Measurements from ENCODE around the gene GDF15. TPM values are rescaled to one million over a fixed set of nuclear protein-coding genes. Genes with fewer than 3 reads are reported as not detected.

GDF15 gene
- total RNA-seq, 2 experiments from 2014 or later = not detected

- Mint-ChIP-seq H3K9me3 (ENCODE audit: insufficient read depth) (no peaks in the 10 kb centered on the region), H3K4me3 (peak overlapping the region; percentile 67), H3K27ac (peak overlapping the region; percentile 88), H3K36me3 (ENCODE audit: low read depth) (peaks cover 15% of the 10 kb centered on the region), H3K27me3 (ENCODE audit: low read depth) (no peaks in the 10 kb centered on the region), H3K4me1 (ENCODE audit: low read depth) (peaks cover 68% of the 10 kb centered on the region)
- CTCF ChIA-PET = interaction anchor here (1.5 to 2.2 kb wide), 2 partner anchors 9 to 40 kb away, joined by 3 to 10 read pairs; partner anchors contain the start of gene SSBP4
- ATAC-seq = peak; percentile 82
- POLR2A ChIA-PET = interaction anchor here (0.9 to 1.5 kb wide), 3 partner anchors 9 to 12 kb away, joined by 4 to 5 read pairs (median 5); no protein-coding TSS in a partner anchor
- peak; percentile 91 for DNase-seq
These were observed 43.1 kb downstream of the GDF15 start for GRCh38 chr19:18428787-18429674.

GRCh38 chr19:18429717-18430416 lies 43.9 kb downstream of the GDF15 start:
- DNase-seq = peak; percentile 65
- H3K27ac Mint-ChIP-seq = peak overlapping the region; percentile 88
- H3K36me3 Mint-ChIP-seq (ENCODE audit: low read depth) = peaks cover 23% of the 10 kb centered on the region
- H3K4me1 Mint-ChIP-seq (ENCODE audit: low read depth) = peaks cover 68% of the 10 kb centered on the region
- CTCF ChIA-PET = interaction anchor here (1.5 to 2.2 kb wide), 2 partner anchors 10 to 40 kb away, joined by 3 to 10 read pairs; partner anchors contain the start of gene SSBP4
- H3K9me3 Mint-ChIP-seq (ENCODE audit: insufficient read depth) = no peaks in the 10 kb centered on the region
- ATAC-seq = peak; percentile 16
- H3K27me3 Mint-ChIP-seq (ENCODE audit: low read depth) = no peaks in the 10 kb centered on the region
- POLR2A ChIA-PET = no interaction called here
- peak overlapping the region; percentile 67 for H3K4me3 Mint-ChIP-seq

- Mint-ChIP-seq H3K4me3 (peak overlapping the region; percentile 62), H3K9me3 (ENCODE audit: insufficient read depth) (no peaks in the 10 kb centered on the region), H3K4me1 (ENCODE audit: low read depth) (peaks cover 63% of the 10 kb centered on the region), H3K36me3 (ENCODE audit: low read depth) (peaks cover 23% of the 10 kb centered on the region), H3K27ac (peak overlapping the region; percentile 88), H3K27me3 (ENCODE audit: low read depth) (no peaks in the 10 kb centered on the region)
- POLR2A ChIA-PET = no interaction called here
- no peak for ATAC-seq
- no peak for DNase-seq
- CTCF ChIA-PET = no interaction called here
These were observed 44.6 kb downstream of the GDF15 start for GRCh38 chr19:18430417-18431144.

- Mint-ChIP-seq H3K4me3 (no peak overlapping the region), H3K4me1 (ENCODE audit: low read depth) (peaks cover 65% of the 10 kb centered on the region), H3K36me3 (ENCODE audit: low read depth) (peaks cover 27% of the 10 kb centered on the region), H3K27me3 (ENCODE audit: low read depth) (no peaks in the 10 kb centered on the region), H3K27ac (no peak overlapping the region), H3K9me3 (ENCODE audit: insufficient read depth) (no peaks in the 10 kb centered on the region)
- ChIA-PET POLR2A (interaction anchor here (0.9 kb wide), 1 partner anchor 13 kb away, joined by 3 read pairs; the partner anchor contains the start of gene SSBP4), CTCF (interaction anchor here (1.4 kb wide), 1 partner anchor 157 kb away, joined by 4 read pairs; no protein-coding TSS in a partner anchor)
- ATAC-seq (no peak), DNase-seq (no peak)
These were observed 45.6 kb downstream of the GDF15 start for GRCh38 chr19:18431351-18432197.

GRCh38 chr19:18432275-18433014 lies 46.5 kb downstream of the GDF15 start:
- POLR2A ChIA-PET = no interaction called here
- Mint-ChIP-seq H3K9me3 (ENCODE audit: insufficient read depth) (no peaks in the 10 kb centered on the region), H3K36me3 (ENCODE audit: low read depth) (peaks cover 27% of the 10 kb centered on the region), H3K27me3 (ENCODE audit: low read depth) (no peaks in the 10 kb centered on the region), H3K4me3 (no peak overlapping the region), H3K4me1 (ENCODE audit: low read depth) (peaks cover 63% of the 10 kb centered on the region), H3K27ac (no peak overlapping the region)
- CTCF ChIA-PET = interaction anchor here (1.3 to 1.4 kb wide), 2 partner anchors 44 to 156 kb away, joined by 3 to 4 read pairs; no protein-coding TSS in a partner anchor
- DNase-seq (no peak), ATAC-seq (no peak)

- H3K27ac Mint-ChIP-seq = no peak overlapping the region
- H3K4me3 Mint-ChIP-seq = no peak overlapping the region
- DNase-seq = no peak
- no peaks in the 10 kb centered on the region for H3K9me3 Mint-ChIP-seq (ENCODE audit: insufficient read depth)
- peaks cover 27% of the 10 kb centered on the region for H3K36me3 Mint-ChIP-seq (ENCODE audit: low read depth)
- ChIA-PET CTCF (interaction anchor here (1.0 to 1.4 kb wide), 3 partner anchors 45 to 155 kb away, joined by 3 to 4 read pairs (median 3); no protein-coding TSS in a partner anchor), POLR2A (no interaction called here)
- no peak for ATAC-seq
- peaks cover 58% of the 10 kb centered on the region for H3K4me1 Mint-ChIP-seq (ENCODE audit: low read depth)
- no peaks in the 10 kb centered on the region for H3K27me3 Mint-ChIP-seq (ENCODE audit: low read depth)
These were observed 47.2 kb downstream of the GDF15 start for GRCh38 chr19:18433015-18433691.

GRCh38 chr19:18433735-18434398 lies 47.9 kb downstream of the GDF15 start:
- Mint-ChIP-seq H3K27ac (peak overlapping the region; percentile 20), H3K36me3 (ENCODE audit: low read depth) (peaks cover 26% of the 10 kb centered on the region)
- CTCF ChIA-PET = interaction anchor here (1.0 to 1.3 kb wide), 2 partner anchors 46 to 87 kb away, joined by 3 read pairs; no protein-coding TSS in a partner anchor

GRCh38 chr19:18434411-18435175 lies 48.6 kb downstream of the GDF15 start:
- H3K9me3 Mint-ChIP-seq (ENCODE audit: insufficient read depth) = no peaks in the 10 kb centered on the region
- DNase-seq = no peak
- H3K4me1 Mint-ChIP-seq (ENCODE audit: low read depth) = peaks cover 53% of the 10 kb centered on the region
- H3K27ac Mint-ChIP-seq = peak overlapping the region; percentile 20
- no peaks in the 10 kb centered on the region for H3K27me3 Mint-ChIP-seq (ENCODE audit: low read depth)
- ChIA-PET CTCF (interaction anchor here (0.7 to 1.0 kb wide), 2 partner anchors 16 to 86 kb away, joined by 3 read pairs; no protein-coding TSS in a partner anchor), POLR2A (no interaction called here)
- no peak for ATAC-seq
- peaks cover 26% of the 10 kb centered on the region for H3K36me3 Mint-ChIP-seq (ENCODE audit: low read depth)
- peak overlapping the region; percentile 50 for H3K4me3 Mint-ChIP-seq

More at GRCh38 chr19:18433735-18434398, 47.9 kb downstream of the GDF15 start:
- peaks cover 53% of the 10 kb centered on the region for H3K4me1 Mint-ChIP-seq (ENCODE audit: low read depth)
- H3K27me3 Mint-ChIP-seq (ENCODE audit: low read depth) = no peaks in the 10 kb centered on the region
- POLR2A ChIA-PET = no interaction called here
- ATAC-seq (no peak), DNase-seq (no peak)
- H3K9me3 Mint-ChIP-seq (ENCODE audit: insufficient read depth) = no peaks in the 10 kb centered on the region
- H3K4me3 Mint-ChIP-seq = peak overlapping the region; percentile 50

- DNase-seq (no peak), ATAC-seq (no peak)
- Mint-ChIP-seq H3K27me3 (ENCODE audit: low read depth) (no peaks in the 10 kb centered on the region), H3K4me1 (ENCODE audit: low read depth) (peaks cover 47% of the 10 kb centered on the region), H3K36me3 (ENCODE audit: low read depth) (peaks cover 25% of the 10 kb centered on the region), H3K4me3 (no peak overlapping the region), H3K27ac (no peak overlapping the region), H3K9me3 (ENCODE audit: insufficient read depth) (no peaks in the 10 kb centered on the region)
- CTCF ChIA-PET = interaction anchor here (0.7 kb wide), 1 partner anchor 16 kb away, joined by 3 read pairs; no protein-coding TSS in a partner anchor
- POLR2A ChIA-PET = no interaction called here
These were observed 49.4 kb downstream of the GDF15 start for GRCh38 chr19:18435178-18435841.
